Stimulated activated CD8-positive, alpha-beta memory T cell treated with anti-CD3 and anti-CD28 coated beads, Interleukin-7, amount 100 ng/mL, for 4 hours (primary cell): ENCODE data around the gene GALNT12.

ENCODE experiments used
- DNase-seq, 2 donors: peaks; one replicate each; pipeline ENCODE4 v3.0.0-alpha.2; 2020; ENCODE audit warnings: low read depth in 2 of 2

The GALNT12 gene

DNA sequence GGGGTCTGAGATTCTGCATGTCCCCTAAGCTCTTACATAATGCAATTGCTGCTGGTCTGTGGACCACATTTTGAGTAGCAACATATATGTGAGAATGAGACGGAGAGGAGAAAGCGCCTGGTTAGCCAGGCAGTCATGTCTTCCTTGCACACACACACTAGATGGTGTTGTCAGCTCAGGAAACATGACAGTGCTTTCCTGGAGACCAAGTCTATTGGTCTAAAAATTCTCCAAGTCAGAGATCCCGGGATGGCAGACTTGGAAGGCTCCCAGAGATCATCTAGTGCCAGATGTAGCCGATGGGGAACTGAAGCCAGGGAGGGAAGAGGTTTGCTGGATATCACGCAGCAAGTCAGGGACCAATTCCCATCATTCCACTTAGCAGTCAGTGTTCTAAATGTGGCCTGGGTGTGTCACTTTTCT lies 53.4 kb downstream of the GALNT12 start:
- DNase-seq, result no peak

DNA sequence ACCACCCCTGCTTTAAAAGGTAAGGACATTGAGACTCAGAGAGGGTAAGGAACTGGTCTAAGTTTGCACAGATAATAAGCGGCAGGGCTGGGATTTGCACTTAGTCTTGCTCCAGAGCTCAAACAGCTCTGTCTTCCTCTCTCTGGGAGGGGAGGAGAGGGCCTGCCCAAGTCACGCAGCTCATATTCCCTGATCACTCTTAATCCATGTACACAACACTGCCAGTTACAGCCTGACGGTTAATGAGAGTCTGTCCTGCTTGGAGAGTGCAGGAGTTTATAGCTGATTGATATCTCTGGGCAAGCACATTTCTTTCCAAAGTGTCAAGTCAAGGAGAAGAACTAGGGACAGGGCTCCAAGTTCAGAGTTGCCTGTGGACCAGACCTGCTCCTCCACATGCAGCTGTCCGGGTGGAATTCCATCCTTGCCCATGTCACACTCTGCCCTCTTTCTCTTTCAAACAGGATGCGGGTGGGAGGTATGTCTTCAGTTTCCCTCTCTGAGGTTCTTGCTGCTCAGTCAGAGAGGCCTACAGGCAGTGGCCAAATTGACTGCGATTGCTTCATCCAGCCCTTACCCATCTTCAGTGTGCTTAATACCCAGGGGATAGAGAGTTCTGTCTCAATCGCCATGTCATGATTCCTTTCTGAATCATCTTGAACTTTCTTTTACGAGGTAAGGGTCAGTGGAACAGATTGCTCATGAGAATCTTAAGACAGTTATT lies 54.5 kb downstream of the GALNT12 start:
- no peak for DNase-seq

DNA sequence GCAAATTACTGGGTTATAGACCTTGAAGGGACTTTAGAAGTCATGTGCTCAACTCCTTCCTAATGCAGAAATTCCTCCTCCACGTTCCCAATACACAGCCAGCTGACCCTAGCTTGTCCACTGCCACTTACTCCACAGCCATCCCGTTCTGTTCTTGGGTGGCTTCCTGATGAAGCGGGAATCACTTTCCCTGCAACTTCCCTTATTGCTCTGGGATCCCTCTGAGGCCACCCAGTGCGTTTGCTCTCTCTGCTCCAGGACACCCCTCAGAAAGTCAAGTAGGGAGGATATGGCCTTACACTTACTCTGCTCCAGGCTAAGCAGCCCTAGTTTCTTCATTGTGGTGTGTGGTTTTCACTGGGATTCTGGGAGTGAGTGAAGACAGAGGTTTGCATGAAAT lies 55.5 kb downstream of the GALNT12 start:
- no peak for DNase-seq

DNA sequence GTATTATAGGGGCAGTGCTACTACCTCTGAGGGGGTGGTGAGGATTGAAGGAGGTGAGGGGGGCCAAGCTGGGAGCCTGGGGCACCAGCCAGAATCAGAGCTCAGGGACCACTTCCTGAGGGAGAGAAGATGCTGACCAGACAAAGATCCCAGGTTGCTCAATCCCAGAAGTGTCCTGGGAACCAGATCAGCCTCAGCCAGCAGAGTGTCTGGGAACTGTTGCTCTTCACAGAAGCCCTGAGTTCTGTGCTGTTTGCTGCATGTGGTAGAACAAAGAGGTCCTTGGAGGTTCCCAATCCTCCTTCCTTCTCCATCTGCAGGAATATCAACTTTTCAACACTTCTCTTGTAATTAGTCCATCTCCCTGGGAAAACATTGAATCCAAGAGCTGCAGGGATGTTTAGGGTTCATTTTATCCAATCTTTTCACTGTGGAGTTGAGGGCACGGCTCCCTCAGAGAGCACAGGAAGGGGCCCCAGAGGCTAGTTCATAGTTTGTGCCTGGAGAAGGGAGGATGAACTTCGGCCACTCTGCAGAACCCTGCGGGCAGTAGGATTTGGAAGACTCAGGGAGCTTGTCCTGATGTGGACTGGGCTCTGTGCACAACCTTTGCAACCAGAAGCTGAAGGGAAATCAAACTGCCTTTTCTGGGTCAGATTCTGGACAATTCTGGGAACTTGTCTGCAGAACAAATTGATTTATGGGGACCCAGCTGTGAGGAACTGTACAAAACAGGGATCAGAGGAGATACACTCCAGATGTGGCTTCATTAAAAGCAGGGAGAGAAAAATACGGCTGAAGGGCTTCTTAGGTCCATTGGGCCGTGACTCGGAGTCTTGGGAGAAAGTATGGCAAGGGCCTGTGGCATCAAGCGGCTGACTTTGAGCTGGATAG lies 57.1 kb downstream of the GALNT12 start:
- DNase-seq, result no peak

DNA sequence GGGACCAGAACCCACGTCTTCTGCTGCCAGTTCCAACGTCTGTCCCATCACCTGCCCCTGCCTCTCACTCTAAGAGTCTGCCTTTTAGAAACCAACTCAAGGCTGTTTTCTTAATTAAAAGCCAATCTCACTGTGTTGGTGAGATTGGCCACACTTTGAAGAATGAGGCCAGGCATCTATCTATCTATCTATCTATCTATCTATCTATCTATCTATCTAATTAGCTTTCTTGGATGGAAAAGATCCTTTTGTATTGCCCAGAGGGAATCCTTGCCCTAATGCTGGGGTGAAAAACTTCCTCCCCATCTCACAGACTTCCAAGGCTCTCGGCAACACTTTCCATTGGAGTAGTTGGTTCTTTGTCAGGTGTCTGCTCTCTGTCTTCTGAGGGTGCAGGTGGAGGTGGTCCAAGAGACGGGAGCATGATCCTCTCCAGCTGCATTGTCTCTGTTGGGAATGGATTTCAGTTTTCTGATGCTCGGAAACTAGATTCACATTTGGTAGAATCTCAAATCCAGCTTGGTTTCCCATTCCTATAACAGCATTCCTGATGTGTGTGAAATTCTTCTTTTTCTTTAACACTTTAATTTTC lies 57.9 kb downstream of the GALNT12 start:
- no peak for DNase-seq

DNA sequence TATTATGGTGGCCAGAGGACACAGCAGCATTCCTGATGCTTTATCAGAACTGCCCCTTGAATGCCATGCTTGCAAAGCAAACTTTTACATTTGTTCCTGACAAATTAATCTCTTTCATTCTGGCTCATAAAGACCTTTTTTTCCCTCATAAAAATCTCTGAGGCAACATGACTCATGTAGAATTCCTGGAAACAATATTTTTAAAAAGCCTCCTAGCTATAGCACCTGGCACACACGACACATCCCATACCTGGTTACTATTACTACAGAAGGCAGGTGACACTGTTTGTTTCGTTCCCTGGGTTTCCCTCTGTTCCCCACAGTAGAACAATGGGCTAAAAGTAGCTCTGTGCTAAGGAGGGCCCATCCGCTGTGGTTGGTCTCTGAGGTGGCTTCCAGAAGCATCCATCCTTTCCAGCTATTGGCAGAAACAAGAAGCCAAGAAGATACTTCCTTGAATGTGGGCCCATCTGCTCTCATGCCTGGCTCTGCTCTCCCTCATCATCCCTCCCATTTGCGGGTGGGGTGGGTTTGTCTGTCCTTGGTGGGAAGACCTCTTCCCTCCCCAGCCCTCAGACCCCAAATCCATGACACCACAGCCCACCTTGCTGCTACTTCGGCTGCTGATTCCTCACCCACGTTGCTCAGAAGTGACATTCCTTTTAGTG lies 59.1 kb downstream of the GALNT12 start:
- DNase-seq, result no peak

DNA sequence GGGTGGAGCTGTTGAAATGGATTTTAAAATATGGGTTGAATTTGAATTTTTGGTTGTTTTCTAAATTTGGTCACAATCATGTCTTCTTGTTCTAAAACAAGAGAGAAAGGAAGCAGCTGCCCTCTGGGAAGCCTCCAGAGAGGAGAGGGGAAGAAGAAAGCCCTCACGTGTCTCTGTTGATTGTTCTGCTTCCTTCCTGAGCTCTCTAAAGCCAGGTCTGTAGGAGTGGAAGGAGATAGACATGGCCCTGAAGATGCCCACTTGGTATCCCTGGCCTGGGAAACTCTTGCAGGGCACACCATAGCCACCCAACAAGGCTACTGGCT lies 59.6 kb downstream of the GALNT12 start:
- DNase-seq, result no peak

DNA sequence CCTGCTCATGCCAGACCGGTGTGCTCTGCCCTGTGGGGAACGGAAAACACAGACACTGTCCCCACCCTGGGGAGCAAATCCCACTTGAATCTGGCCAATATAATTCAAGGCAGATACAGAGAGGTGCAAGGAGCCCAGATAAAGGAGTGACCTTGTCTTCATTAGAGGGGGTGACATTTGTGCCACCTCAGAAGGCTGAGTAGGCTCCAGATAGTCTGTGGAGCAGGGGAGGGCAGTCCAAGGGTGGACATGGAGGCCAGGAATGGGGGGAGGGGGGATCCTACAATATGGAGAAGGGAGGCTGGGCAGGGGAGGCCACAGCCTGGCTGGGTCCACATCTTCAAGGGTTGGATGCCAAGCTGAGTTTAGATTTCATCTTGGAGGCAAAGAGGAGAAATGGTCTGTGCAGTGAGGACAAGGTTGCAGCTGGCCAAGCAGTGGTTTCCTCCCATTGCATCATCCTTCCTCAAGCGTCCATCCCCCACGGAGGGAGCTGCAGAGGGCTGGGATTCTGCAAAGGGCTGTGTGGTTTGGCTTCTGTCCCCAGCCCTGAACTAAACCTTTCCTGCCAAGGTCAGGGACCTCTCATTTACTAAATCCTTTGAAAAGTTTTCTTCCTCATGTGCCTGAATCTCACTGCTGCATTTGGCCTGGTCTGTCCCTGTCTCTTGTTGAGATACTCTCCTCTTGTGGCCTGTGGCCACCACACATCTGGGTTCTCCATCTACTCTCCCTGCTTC lies 60.1 kb downstream of the GALNT12 start:
- no peak for DNase-seq

DNA sequence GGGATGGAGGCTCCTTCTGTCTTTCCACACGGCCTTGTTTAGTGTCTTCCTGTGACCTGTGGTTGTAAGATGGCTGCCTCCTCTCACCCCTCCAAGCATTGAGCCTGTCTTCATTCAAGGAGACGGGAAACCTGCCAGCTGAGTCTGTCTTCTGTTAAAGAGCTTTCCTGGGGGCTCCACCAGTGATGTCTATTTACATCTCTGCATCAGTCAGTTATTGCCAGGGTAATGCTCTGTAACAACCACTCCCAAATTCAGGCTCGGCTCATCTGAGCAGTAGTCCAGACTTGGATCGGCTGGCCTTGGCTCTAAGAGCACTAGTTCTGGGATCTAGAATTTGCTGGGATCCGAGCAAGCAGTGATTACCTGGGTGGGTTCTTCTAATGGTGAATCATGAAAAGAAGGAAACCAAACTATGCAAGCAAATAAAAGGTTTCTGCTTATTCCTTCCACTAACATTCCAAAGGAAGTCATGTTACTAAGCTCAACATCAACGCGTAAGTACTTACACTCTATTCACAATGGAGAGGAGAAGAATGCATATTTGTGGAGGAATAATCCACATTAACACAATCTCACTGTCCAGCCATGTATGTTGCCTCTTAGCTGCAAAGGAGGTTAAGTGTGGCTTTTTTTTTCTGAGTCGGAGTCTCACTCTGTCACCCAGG lies 61.7 kb downstream of the GALNT12 start:
- no peak for DNase-seq

DNA sequence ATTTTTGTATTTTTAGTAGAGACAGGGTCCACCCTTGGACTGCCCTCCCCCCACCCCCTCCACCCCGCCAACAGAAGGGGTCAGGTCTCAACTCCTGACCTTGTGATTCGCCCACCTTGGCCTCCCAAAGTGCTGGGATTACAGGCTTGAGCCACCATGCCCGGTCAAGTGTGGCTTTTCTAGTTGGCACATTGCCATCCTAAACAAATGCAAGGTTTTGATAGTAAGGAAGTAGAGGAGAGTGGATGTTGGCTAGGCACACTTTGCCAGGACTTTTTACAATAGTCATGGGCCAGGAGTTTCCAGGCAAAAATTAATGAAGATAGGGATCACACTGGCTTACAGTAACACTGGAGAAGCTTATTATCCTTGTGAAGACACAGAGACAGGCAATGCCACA lies 62.4 kb downstream of the GALNT12 start:
- no peak for DNase-seq

DNA sequence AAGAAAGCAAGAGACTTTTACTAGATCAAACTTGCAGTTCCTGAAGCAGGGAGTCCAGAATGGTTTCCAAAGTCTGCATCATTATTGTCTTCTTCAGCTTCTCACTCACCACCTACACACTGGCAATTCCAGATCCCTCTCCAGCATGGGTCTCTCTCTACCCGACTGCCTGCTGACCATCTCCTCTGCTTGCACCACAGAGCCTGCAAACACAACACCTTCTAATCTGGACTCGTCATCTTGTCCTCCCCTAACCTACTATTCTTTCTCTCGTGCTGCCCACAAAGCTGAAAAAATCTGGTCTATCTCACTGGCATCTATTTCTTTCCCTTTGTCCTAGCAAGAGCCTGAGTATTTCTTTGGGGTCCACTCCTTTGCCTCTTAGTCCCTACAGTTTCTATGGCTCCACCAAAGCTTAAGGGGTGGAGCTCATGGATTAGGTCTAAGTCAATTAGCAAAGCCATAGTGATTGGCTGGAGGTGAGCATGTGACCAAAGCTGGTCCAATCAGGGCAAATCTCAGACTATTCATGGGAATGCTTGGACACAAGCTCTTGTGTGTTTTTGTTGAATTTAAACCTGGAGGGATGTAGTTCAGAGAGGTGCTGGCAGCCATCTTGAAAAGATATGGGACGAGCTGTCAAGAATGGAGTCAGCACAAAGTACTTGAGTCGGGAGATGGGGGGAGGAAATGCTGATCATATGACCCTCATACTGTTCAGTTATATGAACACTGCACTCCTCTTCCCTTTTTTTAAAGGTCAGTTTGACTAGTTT lies 63.5 kb downstream of the GALNT12 start:
- no peak for DNase-seq

DNA sequence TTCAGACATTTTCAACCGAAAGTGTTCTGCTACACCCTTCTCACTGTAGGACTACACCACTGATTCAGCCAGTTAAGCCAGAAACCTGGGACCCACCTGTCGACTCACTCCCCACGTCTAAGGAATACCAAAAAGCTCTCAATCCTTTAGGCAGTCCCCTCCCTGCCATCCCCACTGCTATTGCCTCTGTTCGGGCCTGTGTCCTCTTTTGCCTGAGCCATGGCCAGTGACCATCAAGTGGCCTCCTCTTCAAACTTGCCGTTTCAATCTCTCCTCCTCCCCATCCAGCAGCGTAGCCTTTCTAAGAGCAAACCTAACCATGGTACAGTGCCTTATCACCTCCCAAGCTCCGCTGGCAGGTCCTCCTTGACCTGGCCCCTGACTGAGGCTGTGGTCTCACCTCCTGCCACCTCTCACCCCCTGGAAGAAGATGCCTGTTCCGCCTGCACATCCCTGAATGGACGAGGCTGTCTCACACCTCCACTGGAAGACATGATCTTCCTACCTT lies 64.1 kb downstream of the GALNT12 start:
- no peak for DNase-seq

DNA sequence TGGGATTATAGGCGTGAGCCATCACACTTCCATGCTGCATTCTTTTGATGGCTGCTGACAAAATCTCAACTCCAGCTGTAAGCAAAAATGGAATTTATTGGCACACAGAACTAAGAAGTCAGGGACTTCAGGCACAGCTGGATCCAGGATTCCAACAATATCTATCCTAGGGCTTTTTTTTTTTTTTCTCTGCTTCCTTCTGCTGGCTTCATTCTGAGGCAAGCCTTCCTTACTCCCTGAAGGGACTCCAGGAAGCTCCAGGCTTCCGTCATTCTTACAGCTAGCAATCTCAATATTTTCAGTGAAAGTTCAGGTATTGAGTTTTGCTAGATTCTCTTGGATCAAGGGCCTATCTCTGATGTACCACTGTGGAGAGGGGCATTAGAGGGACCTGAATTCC lies 66.1 kb downstream of the GALNT12 start:
- no peak for DNase-seq

DNA sequence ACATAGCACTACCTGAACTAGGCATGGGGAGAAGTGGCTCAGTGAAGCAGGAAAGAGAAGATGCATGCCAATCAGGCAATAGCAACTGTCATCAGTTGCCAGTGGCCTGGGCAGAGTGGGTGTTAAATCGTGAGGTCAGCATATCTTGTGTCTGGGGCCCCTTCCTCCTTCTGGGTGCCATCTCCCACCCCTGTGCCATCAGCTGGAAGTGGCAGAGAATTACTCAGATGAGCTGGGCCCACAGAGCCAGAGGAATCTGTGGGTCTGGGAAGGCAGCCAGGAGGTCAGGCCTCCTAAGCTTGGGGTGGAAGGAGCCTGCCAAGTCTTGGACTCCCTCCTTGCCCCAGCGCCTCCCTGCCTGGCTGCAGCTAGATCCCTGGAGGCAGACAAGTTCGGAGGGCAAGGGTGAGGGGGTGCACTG lies 66.5 kb downstream of the GALNT12 start:
- DNase-seq, result no peak

DNA sequence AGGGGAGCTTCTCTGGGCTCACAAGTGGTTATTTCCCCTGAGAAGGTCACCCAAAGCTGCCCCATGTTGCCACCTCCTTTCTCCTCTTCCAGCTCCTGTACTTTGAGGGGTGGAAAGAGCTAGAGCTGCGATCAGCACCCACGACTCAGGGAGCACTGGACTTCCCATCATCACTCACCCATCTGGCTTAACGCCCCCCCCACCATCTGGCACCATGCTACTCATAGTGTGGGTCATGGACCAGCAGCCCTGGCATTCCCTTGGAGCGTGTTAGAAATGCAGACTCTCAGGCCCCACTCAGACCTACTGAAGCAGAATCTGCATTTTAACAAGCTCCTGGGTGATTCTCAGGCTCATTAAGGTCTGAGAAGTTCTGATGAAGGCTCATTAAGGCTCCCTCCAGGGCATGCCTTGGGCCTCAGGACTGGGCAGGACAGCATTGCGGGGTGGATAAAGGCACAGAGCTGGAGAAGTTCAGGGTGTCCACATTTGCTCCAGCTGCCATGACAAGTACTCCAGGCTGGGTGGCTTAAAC lies 67.3 kb downstream of the GALNT12 start:
- no peak for DNase-seq

DNA sequence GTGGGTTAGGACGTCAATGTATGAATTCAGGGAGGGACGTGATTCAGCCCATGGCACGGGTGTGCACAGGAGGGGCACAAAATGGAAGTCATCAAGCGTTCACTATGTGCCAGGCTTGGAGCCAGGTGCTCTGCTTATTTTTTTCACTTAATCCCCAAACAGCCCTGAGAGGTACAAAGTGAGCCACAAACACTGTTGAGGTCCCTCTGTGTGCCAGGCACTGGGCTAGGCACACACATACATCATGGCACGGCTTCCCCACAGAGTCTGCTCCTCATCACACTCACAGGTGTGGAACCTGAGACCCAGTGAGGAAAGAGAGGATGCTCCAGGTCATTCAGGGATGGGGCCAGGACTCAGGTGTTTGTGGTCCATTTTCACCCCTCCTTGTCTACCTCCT lies 68.1 kb downstream of the GALNT12 start:
- DNase-seq, result no peak

DNA sequence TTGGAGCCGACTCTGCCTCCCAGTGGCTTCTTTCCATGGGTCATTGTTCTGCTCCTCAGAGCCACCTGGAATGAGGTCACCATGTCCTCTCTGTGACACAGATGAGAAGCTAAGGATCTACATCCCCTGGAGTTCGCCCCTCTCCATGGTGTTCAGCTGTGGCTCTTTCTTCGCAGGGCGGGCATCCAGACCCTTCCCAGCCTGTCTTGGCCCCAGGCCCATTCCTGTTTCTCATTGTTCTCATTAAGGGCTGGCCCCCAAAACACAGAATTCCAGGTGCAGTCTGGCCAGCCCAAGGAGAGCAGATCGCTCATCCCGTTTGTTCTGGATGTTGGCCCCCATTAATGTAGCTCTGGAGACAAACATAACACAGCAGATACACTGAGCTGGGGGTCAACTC lies 69.8 kb downstream of the GALNT12 start:
- DNase-seq, result no peak

DNA sequence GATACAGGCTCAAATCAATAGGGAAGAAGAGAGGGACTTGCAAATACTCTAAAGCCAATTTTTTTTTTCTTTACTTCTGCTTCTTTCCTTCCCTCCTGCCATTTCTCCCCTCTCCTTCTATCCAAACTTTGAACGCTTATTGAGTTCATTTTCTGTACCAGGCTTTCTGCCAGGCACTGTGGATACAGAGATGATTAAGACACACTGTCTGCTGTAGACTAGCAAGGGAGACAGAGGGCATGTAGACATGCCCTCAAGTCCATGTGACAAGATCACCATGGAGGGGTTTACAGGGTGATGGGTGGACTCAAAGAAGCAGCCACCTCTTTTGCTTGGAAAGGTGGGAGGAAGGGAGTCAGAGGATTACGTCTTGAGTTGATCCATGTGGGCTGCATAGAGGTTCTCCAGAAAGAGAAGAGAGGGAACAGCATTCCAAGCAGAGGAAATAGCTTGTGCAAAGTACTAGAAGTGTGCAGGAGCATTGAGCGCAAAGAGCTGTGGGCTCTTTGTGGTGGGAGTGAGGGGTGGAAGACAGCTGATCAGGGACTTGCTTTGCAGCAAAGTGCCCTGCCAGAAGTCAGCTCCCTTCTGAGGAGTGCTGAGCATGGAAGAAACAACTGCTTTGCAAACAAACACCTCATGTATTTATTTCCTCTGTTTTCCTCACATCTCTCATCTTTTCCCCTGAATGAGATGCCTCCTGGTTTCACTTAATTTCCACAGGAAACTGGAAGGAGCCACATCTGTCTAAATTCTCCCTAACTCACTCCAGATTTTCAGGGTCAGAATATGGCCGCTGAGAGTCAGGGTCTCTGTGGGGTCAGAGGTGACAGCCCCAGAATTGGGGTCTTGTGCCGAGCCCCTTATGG lies 71.9 kb downstream of the GALNT12 start:
- DNase-seq, result no peak

DNA sequence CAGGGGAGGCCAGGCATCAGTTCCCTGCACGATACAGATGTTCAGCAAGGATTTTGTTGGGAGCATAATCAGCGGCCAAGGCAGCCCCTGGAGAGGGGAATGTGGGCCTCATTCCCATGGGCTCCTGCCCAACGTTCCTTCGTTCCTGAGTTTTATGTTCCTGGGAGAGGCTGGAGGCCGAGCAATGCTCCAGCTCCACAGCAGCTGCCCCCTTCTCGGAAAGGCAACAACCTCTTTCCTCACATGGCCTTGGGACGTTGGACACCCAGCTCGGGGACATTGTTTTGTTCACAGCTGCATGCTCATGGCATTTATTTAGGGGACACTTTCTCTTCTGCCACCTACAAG lies 72.5 kb downstream of the GALNT12 start:
- no peak for DNase-seq
